Gastroesophageal sphincter (tissue), 3 donors: ENCODE measurements around the gene ZNF350.

Experiments used
- EP300 ChIP-seq: sonication (generic); formaldehyde crosslinking; IDR thresholded peaks from one replicate; pipeline ENCODE4 v1.6.1; 2017; ENCODE audit warnings: antibody characterized with exemption, mild to moderate bottlenecking
- POLR2A ChIP-seq, 2 donors: fragments of 450-650 bp; IDR thresholded peaks; one replicate each; pipeline ENCODE4 v1.6.1; 2017; ENCODE audit warnings: antibody characterized with exemption in 2 of 2, mild to moderate bottlenecking in 2 of 2, moderate library complexity in 1 of 2
- POLR2AphosphoS5 ChIP-seq: sonication (generic); formaldehyde crosslinking; IDR thresholded peaks from one replicate; pipeline ENCODE4 v1.6.1; 2017; ENCODE audit warnings: antibody characterized with exemption
- TF ChIP-seq, protein P1 (sequence below), 4 experiments: fragments of 200-600 bp in 2 of 4; fragments of 450-650 bp in 2 of 4; sonication (generic) in 1 of 4; IDR thresholded peaks; one replicate each; pipeline ENCODE4 v1.5.1; 2017 to 2019; ENCODE audit warnings: antibody characterized with exemption in 4 of 4, mild to moderate bottlenecking in 2 of 4, moderate library complexity in 2 of 4

GRCh38 chr19:51946602-51947001 is 40.0 kb downstream of the ZNF350 start:
- TF ChIP-seq, protein P1, sequence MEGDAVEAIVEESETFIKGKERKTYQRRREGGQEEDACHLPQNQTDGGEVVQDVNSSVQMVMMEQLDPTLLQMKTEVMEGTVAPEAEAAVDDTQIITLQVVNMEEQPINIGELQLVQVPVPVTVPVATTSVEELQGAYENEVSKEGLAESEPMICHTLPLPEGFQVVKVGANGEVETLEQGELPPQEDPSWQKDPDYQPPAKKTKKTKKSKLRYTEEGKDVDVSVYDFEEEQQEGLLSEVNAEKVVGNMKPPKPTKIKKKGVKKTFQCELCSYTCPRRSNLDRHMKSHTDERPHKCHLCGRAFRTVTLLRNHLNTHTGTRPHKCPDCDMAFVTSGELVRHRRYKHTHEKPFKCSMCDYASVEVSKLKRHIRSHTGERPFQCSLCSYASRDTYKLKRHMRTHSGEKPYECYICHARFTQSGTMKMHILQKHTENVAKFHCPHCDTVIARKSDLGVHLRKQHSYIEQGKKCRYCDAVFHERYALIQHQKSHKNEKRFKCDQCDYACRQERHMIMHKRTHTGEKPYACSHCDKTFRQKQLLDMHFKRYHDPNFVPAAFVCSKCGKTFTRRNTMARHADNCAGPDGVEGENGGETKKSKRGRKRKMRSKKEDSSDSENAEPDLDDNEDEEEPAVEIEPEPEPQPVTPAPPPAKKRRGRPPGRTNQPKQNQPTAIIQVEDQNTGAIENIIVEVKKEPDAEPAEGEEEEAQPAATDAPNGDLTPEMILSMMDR (IDR thresholded peaks at IDR 0.05) = no peak
- TF ChIP-seq POLR2A (IDR thresholded peaks at IDR 0.05) (no peak), EP300 (no peak), POLR2AphosphoS5 (no peak)
